Nephron (organoid): ENCODE measurements around the gene TRA2A.
"Not testable (repeated sequence)": the region's sequence is repeated elsewhere in the genome, so short reads cannot be mapped to it uniquely, and the experiment has no call there.

Experiments used
- H3K27ac Mint-ChIP-seq, 3 experiments: 2 replicates each; pipeline ENCODE4 v1.8.0; 2020; ENCODE audit warnings: mixed read lengths in 3 of 3, mild to moderate bottlenecking in 2 of 3, moderate library complexity in 1 of 3
- H3K27me3 Mint-ChIP-seq: 2 replicates; pipeline ENCODE4 v1.8.0; 2021; ENCODE audit warnings: low read depth, mild to moderate bottlenecking, moderate library complexity, mixed read lengths
- H3K36me3 Mint-ChIP-seq: 2 replicates; pipeline ENCODE4 v1.8.0; 2020; ENCODE audit warnings: low read depth, mixed read lengths
- H3K4me1 Mint-ChIP-seq: 2 replicates; pipeline ENCODE4 v1.8.0; 2020; ENCODE audit warnings: mixed read lengths
- H3K4me3 Mint-ChIP-seq, 3 experiments: 2 replicates each; pipeline ENCODE4 v1.8.0; 2020; ENCODE audit warnings: mild to moderate bottlenecking in 3 of 3, mixed read lengths in 3 of 3, moderate library complexity in 2 of 3
- H3K9me3 Mint-ChIP-seq: 2 replicates; pipeline ENCODE4 v1.8.0; 2020; ENCODE audit warnings: mixed read lengths
- CTCF ChIP-seq, 3 experiments: fragments of 200-600 bp; sonication (generic); IDR thresholded peaks; one replicate each; pipeline ENCODE4 v1.5.0; 2021; ENCODE audit warnings: antibody characterized with exemption in 3 of 3; ENCODE audit not compliant: unreplicated experiment in 3 of 3

Gene TRA2A

DNA sequence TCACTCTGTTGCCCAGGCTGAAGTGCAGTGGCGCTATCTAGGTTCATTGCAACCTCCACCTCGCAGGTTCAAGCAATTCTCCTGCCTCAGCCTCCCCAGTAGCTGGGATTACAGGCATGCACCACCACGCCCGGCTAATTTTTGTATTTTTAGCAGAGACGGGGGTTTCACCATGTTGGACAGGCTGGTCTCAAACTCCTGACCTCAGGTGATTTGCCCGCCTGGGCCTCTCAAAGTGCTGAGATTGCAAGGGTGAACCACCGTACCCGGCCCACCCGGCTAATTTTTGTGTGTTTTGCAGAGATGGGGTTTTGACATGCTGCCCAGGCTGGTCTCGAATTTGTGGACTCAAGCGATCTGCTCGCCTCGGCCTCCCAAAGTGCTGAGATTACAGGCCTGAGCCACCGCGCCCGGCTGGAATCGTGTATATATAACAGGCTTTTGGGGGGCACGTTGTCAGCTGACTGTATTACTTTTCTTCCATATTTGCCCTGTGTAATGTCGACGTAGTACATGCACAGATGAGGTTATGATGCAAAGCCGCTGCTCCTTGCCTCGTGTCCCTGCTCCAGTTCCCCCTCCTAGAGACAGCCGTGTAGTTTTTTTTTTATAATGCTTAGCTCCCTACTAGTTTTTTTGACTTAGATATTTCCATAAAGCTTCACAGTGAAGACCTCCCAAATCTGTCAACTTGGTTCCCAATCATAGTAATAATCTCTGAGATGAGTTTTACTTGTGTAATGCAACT is 883 bp upstream of the TRA2A start:
- Mint-ChIP-seq H3K27ac (peak overlapping the region; percentile 93 to 100 (median 100)), H3K36me3 (peaks cover 13% of the 10 kb centered on the region), H3K4me3 (peak overlapping the region; percentile 96 to 100 (median 100)), H3K27me3 (peaks cover 3% of the 10 kb centered on the region), H3K4me1 (peaks cover 29% of the 10 kb centered on the region), H3K9me3 (no peaks in the 10 kb centered on the region)
- TF ChIP-seq CTCF (IDR thresholded peaks at IDR 0.05; ENCODE audit: unreplicated experiment in 3 of 3), result no peak

DNA sequence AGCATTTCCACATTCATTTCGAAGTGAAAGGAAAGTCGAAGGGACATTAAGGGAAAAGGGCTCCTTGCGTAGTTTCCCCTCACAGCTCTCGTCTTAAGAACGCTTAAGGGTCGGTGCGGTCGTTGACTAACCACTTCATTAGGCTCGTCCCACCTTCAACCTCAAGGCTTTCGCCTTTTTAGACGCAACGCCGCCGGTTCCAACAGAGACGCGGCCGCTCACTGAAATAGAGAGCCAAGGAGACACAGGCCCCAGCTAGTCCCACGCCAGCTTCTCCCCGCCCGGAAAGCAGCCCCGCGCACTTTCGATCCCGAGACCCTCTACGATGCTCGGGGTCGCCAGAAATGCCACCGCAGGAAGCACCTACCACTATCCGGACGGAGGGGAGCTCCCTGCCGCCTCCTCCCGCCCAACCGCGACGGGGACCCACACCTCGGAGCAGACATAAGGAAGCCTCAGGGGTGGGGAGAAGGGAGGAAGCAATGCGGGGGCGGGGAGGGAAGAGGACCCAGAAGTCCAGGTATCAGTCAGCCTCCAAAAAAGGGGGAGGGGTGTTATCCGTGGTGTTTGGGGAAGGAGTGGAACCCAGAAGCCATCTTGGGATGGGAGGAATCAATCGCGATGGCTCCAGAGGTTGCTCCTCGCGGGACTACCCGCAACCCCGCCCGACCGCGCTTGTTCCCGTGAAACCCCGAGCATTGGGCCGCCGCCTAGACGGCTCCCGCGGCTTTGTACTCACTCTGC is 559 bp downstream of the TRA2A start:
- H3K27me3 Mint-ChIP-seq, result peaks cover 3% of the 10 kb centered on the region
- H3K27ac Mint-ChIP-seq, result peak overlapping the region; percentile 100
- peaks cover 18% of the 10 kb centered on the region for H3K36me3 Mint-ChIP-seq
- peaks cover 38% of the 10 kb centered on the region for H3K4me1 Mint-ChIP-seq
- H3K4me3 Mint-ChIP-seq, result peak overlapping the region; percentile 96 to 100 (median 100)
- TF ChIP-seq CTCF (IDR thresholded peaks at IDR 0.05; ENCODE audit: unreplicated experiment in 3 of 3), result no peak
- H3K9me3 Mint-ChIP-seq, result no peaks in the 10 kb centered on the region

- peaks cover 38% of the 10 kb centered on the region for H3K4me1 Mint-ChIP-seq
- H3K36me3 Mint-ChIP-seq, result peaks cover 18% of the 10 kb centered on the region
- H3K4me3 Mint-ChIP-seq, result peak overlapping the region; percentile 96 to 100 (median 100)
- no peak for TF ChIP-seq CTCF (IDR thresholded peaks at IDR 0.05; ENCODE audit: unreplicated experiment in 3 of 3)
- H3K9me3 Mint-ChIP-seq, result no peaks in the 10 kb centered on the region
- peak overlapping the region; percentile 100 for H3K27ac Mint-ChIP-seq
- peaks cover 3% of the 10 kb centered on the region for H3K27me3 Mint-ChIP-seq
Measured at GRCh38 chr7:23530405-23530804, 1.4 kb downstream of the TRA2A start.

DNA sequence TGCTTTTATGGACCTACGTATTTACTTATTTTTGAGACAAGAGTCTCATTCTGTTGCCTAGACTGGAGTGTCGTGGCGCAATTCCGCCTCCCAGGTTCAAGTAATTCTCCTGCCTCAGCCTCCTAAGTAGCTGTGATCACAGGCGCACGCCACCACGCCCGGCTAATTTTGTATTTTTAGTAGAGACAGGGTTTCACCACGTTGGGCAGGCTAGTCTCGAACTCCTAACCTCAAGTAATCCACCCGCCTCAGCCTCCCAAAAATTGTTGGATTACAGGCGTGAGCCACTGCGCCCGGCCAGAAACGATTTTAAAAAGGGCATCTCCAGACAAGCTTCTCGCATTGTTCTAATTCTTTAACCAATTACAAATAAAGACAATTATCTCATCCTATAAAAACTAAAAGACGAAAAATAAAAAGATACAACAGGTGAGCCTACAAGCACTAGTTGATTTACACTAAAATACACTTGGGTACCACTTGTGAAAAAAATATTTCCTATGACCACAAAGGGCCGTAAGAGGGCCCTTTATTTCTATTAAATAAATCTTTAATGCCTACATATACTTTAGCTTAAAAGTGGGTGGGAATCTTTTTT is 2.4 kb downstream of the TRA2A start:
- H3K27me3 Mint-ChIP-seq, result peaks cover 3% of the 10 kb centered on the region
- H3K27ac Mint-ChIP-seq, result peak overlapping the region in 1 of 3 experiments; percentile 59
- no peaks in the 10 kb centered on the region for H3K9me3 Mint-ChIP-seq
- TF ChIP-seq CTCF (IDR thresholded peaks at IDR 0.05; ENCODE audit: unreplicated experiment in 3 of 3), result no peak
- H3K4me3 Mint-ChIP-seq, result peak overlapping the region; percentile 96 to 100 (median 100)
- H3K4me1 Mint-ChIP-seq, result peaks cover 44% of the 10 kb centered on the region
- H3K36me3 Mint-ChIP-seq, result peaks cover 18% of the 10 kb centered on the region

DNA sequence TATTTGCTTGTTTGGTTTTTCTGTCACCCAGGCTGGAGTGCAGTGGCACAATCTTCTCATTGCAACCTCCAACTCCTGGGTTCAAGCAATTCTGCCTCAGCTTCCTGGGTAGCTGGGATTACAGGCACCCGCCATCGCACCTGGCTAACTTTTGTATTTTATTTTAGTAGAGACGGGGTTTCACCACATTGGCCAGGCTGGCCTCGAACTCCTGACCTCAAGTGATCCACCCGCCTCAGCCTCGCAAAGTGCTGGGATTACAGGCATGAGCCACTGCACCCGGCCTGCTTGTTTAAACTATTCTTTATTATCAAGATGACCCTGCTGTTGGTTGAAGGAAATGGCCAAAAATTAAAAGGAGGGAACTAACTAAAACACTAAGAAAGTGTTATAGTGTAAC is 6.2 kb downstream of the TRA2A start:
- H3K27ac Mint-ChIP-seq, H3K9me3 Mint-ChIP-seq, H3K4me3 Mint-ChIP-seq, H3K27me3 Mint-ChIP-seq: not testable (repeated sequence)
- peaks cover 53% of the 10 kb centered on the region for H3K4me1 Mint-ChIP-seq
- H3K36me3 Mint-ChIP-seq, result peaks cover 42% of the 10 kb centered on the region

DNA sequence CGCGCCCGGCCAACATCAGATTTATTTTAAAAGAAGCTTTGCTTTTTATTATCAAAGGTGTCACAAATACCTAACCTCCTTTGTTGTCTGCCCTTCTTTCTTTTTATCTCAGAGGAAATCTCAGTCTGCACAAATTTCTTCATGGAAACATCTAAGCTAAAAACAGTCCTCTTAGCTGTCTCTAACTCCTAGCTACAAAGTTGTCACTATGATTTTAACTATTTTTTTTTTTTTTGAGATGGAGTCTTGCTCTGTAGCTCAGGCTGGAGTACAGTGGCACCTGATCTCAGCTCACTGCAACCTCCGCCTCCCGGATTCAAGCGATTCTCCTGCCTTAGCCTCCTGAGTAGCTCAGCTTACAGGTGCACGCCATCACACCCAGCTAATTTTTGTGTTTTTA is 7.3 kb downstream of the TRA2A start:
- H3K27ac Mint-ChIP-seq, result no peak overlapping the region
- no peak overlapping the region for H3K4me3 Mint-ChIP-seq
- peaks cover 45% of the 10 kb centered on the region for H3K36me3 Mint-ChIP-seq
- TF ChIP-seq CTCF (IDR thresholded peaks at IDR 0.05; ENCODE audit: unreplicated experiment in 3 of 3), result no peak
- peaks cover 42% of the 10 kb centered on the region for H3K4me1 Mint-ChIP-seq
- no peaks in the 10 kb centered on the region for H3K27me3 Mint-ChIP-seq
- H3K9me3 Mint-ChIP-seq, result no peaks in the 10 kb centered on the region
